Activated CD8-positive, alpha-beta memory T cell treated with anti-CD3 and anti-CD28 coated beads for 36 hours (primary cell): Measurements from ENCODE around the gene RBM17. TPM values are rescaled to one million over a fixed set of nuclear protein-coding genes. Genes with fewer than 3 reads are reported as not detected.
"Not testable (repeated sequence)": the region's sequence is repeated elsewhere in the genome, so short reads cannot be mapped to it uniquely, and the experiment has no call there.

Experiments
- CTCF ChIA-PET: fragments of 350-600 bp; sonication (Branson Sonifier 250); formaldehyde crosslinking; loops from one replicate; lab custom pipeline; 2021; ENCODE audit warnings: antibody characterized with exemption; lab: Charles Lee
- POLR2A ChIA-PET: fragments of 350-600 bp; sonication (Branson Sonifier 250); formaldehyde crosslinking; loops from one replicate; lab custom pipeline; 2021; ENCODE audit warnings: antibody characterized with exemption; lab: Charles Lee
- total RNA-seq, 2 experiments: library from RNA; stranded (reverse); gene quantifications; one replicate each; pipeline ENCODE4 v1.2.3, GENCODE V29; 2021

Gene RBM17
- total RNA-seq, 2 experiments from 2014 or later: 289 to 298 TPM

GRCh38 chr10:6089334-6090219, 743 bp downstream of the RBM17 start:
- CTCF ChIA-PET: interaction anchor here (0.5 to 1.6 kb wide), 11 partner anchors 11 to 311 kb away, joined by 3 to 4 read pairs (median 3); no protein-coding TSS in a partner anchor
- POLR2A ChIA-PET: interaction anchor here (0.6 to 1.6 kb wide), 5 partner anchors 17 to 52 kb away, joined by 3 to 8 read pairs (median 4); no protein-coding TSS in a partner anchor

GRCh38 chr10:6091630-6092029, 2.8 kb downstream of the RBM17 start:
- ChIA-PET CTCF (interaction anchor here (0.7 to 1.4 kb wide), 5 partner anchors 8 to 309 kb away, joined by 3 to 11 read pairs (median 4); partner anchors contain the start of gene IL2RA), POLR2A (interaction anchor here (0.6 kb wide), 1 partner anchor 26 kb away, joined by 4 read pairs; no protein-coding TSS in a partner anchor)

GRCh38 chr10:6092731-6093130, 3.9 kb downstream of the RBM17 start:
- POLR2A ChIA-PET: interaction anchor here (0.6 kb wide), 1 partner anchor 203 kb away, joined by 4 read pairs; no protein-coding TSS in a partner anchor

GRCh38 chr10:6095810-6096570, 7.2 kb downstream of the RBM17 start:
- ChIA-PET POLR2A (interaction anchor here (0.5 kb wide), 1 partner anchor 33 kb away, joined by 6 read pairs; no protein-coding TSS in a partner anchor), CTCF (interaction anchor here (0.7 to 1.4 kb wide), 2 partner anchors 12 to 74 kb away, joined by 3 to 5 read pairs; no protein-coding TSS in a partner anchor)

More at GRCh38 chr10:6092731-6093130, 3.9 kb downstream of the RBM17 start:
- CTCF ChIA-PET: interaction anchor here (0.7 to 1.4 kb wide), 4 partner anchors 9 to 202 kb away, joined by 3 to 4 read pairs (median 3); no protein-coding TSS in a partner anchor

DNA sequence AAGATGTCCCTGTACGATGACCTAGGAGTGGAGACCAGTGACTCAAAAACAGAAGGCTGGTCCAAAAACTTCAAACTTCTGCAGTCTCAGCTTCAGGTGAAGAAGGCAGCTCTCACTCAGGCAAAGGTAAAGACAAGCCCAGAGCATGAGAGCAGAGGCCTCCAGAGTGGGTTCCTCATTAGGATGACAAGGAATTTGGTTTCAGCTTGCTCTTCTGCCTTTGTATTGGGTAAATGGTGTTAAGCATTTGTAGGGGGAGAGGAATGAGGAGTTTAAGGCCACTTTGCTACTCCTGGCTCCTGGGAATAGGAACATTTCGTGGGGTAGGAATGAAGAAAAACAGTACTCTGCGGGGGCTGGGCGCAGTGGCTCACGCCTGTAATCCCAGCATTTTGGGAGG, 8.2 kb downstream of the RBM17 start:
- ChIA-PET POLR2A (no interaction called here), CTCF (interaction anchor here (1.0 to 1.4 kb wide), 2 partner anchors 11 to 55 kb away, joined by 3 to 5 read pairs; no protein-coding TSS in a partner anchor)

DNA sequence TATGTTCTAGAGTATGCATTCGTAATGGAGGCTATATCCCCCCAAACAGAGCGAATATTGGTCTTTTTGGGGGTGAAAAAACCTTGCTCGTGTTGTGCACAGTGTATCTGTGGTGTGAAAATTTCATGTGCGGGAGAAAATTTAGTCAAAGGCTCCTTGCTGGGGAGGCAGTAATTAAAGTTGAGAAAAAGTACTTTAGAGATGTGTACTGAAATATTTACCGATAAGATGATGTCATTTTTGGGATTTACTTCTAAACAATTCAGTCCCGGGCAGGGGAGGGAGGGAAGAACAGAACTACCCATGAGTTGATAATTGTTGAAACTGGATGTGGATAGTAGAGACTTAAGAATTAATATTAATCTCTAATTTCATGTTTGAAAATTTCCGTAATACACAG, 9.3 kb downstream of the RBM17 start:
- POLR2A ChIA-PET: no interaction called here
- CTCF ChIA-PET: interaction anchor here (0.7 to 1.2 kb wide), 3 partner anchors 54 to 120 kb away, joined by 3 read pairs; no protein-coding TSS in a partner anchor

DNA sequence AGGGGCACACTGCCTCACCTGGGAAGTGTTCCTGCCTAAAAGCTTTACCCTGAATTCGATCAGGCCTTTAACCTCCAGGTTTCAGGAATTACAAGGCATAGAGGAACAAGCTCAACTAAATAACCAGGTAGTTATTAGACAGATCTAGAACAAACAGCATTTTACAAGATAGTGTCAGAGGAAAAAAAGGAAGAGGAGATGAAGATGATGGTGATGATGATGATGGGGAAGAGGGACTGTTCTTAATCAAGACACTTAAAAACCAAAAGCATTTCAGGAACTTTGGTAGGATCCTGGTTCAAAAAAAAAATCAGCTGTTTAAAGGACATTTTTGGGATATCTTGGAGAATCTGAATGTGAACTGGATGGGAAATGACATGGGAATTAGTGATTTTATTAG, 11.5 kb downstream of the RBM17 start:
- ChIA-PET POLR2A (interaction anchor here (0.7 kb wide), 1 partner anchor 44 kb away, joined by 3 read pairs; no protein-coding TSS in a partner anchor), CTCF (interaction anchor here (1.0 kb wide), 1 partner anchor 10 kb away, joined by 3 read pairs; no protein-coding TSS in a partner anchor)

DNA sequence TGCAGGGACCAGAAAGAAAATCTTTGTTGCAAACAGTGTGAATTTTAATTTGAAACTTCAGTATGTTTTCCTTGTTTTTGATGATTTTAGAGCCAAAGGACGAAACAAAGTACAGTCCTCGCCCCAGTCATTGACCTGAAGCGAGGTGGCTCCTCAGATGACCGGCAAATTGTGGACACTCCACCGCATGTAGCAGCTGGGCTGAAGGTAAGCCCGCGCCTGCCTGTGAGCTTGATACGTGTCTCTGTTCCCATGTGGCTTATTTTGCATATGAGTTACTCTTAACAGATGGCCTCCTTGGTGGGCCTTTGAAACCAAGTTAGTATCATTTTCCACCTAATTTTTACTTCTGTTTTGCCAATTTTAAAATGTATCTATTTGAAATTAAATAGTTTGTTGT, 12.3 kb downstream of the RBM17 start:
- ChIA-PET CTCF (no interaction called here), POLR2A (no interaction called here)

DNA sequence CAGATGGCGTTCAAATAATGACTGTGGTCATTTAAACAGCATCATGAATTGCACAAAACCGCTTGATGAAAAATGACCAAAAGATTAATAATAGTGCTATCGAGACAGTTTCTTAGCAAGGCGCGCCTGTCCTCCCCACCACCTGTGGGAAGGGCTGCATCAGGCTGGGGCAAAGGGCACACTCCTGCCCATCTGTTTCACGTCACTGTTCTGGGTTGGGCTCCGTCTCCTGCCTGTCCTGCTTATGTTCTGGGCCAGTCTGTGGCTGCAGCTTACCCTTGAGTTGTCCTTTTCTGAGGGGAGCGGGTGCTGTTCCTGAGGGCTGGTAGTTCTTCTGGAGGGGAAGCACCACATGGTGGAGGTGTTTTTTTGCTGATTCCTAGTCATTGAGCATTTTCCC, 13.3 kb downstream of the RBM17 start:
- CTCF ChIA-PET: no interaction called here
- POLR2A ChIA-PET: no interaction called here

DNA sequence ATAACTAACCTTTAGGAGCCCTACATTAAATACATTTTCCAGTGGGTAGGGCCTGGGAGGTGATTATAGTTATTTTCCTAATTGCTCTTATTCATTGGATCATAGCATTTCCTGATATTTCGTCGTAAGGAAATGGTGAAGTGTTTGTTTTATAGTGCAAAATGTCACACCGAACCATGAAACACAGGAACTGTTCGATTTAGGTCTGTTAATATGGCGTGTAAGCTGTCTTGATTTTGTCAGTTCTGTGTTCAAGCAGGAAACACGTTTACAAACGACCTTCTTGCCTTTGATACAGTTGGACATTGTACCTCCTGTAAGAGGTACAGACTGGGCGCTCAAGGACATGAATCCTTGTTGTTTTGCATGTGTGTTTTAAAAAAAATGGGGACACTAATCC, 14.8 kb downstream of the RBM17 start:
- ChIA-PET CTCF (no interaction called here), POLR2A (no interaction called here)

DNA sequence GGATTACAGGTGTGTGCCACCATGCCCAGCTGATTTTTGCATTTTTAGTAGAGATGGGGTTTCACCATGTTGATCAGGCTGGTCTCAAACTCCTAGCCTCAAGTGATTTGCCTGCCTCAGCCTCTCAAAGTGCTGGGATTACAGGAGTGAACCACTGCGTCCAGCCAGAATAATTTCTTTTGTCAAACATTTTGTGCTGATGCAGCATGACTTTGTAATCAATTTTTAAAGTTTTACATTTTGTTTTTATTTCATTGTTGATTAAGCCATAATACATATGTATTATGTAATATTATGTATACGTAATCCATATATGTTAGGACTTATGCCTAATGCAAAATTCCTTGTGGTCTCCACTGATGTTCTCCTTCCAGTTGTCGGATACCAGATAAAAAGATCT, 18.8 kb downstream of the RBM17 start:
- CTCF ChIA-PET: interaction anchor here (1.1 to 1.3 kb wide), 2 partner anchors 11 to 251 kb away, joined by 3 to 5 read pairs; no protein-coding TSS in a partner anchor
- POLR2A ChIA-PET: not testable (repeated sequence)

GRCh38 chr10:6108072-6108471, 19.2 kb downstream of the RBM17 start:
- CTCF ChIA-PET: interaction anchor here (0.7 to 1.3 kb wide), 5 partner anchors 12 to 295 kb away, joined by 3 to 5 read pairs (median 3); partner anchors contain the start of gene PFKFB3

GRCh38 chr10:6108631-6109443, 20.0 kb downstream of the RBM17 start:
- ChIA-PET CTCF (interaction anchor here (0.7 to 1.4 kb wide), 6 partner anchors 13 to 294 kb away, joined by 3 to 5 read pairs (median 3); partner anchors contain the start of gene PFKFB3), POLR2A (no interaction called here)

More at GRCh38 chr10:6108072-6108471, 19.2 kb downstream of the RBM17 start:
- POLR2A ChIA-PET: no interaction called here

DNA sequence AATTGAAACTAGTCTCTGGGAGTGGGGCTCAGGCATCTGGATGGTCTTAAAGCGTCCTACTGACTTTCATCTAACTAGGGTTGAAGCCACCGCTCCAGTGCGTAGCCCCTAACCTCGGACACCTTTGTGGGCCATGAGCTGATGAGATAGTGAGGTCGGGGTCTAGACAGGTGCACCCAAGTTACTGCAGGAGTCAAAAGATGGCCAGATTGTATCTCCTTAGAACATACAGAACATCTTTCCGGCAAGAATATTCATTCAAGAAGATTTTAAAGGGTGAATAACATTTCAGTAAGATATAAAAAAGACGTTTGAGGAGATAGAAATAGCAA, 20.6 kb downstream of the RBM17 start:
- POLR2A ChIA-PET: no interaction called here
- CTCF ChIA-PET: interaction anchor here (1.4 kb wide), 1 partner anchor 27 kb away, joined by 3 read pairs; no protein-coding TSS in a partner anchor

DNA sequence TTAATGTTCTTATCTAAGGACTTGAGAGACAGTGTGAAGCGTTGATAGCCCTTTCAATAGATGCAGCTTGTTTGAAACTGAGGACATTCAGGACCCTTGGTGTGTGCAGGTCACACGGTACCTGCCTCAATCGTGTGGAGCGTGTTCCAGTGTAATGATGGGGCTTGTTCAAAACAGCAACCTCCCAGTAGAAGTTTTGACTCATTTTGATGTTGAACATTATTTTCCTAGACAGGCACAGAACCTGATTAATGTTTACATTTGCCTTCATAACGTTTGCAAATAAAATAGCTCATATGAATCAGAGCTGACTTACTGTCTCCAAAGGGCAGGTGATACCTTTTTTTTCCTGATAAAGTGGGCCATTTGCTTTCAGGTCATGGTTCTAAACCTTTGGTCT, 21.3 kb downstream of the RBM17 start:
- CTCF ChIA-PET: interaction anchor here (0.5 to 1.9 kb wide), 8 partner anchors 10 to 536 kb away, joined by 3 to 6 read pairs (median 3); no protein-coding TSS in a partner anchor
- POLR2A ChIA-PET: no interaction called here

DNA sequence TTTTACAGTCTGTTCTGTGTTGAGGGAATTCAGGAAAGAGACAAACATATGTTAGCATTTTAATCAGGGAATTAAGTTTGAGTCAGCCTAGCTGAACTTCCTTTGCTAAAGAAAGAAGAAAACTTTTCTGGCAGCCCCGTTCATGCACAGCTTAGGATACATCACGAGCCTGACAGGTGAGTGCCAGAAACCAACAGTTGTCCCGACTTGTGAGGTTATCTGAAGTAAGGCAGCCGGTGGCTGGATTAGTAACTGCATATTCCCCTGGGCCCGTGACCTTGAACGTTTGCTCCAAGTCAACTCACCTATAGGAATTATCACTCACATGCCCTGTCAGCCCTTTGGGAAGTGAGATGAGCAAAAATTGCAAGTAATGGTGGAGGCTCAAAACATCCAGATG, 24.1 kb downstream of the RBM17 start:
- ChIA-PET POLR2A (no interaction called here), CTCF (no interaction called here)

- ChIA-PET CTCF (no interaction called here), POLR2A (interaction anchor here (1.2 kb wide), 1 partner anchor 22 kb away, joined by 5 read pairs; no protein-coding TSS in a partner anchor)
Measured at GRCh38 chr10:6114299-6114698, 25.5 kb downstream of the RBM17 start.

DNA sequence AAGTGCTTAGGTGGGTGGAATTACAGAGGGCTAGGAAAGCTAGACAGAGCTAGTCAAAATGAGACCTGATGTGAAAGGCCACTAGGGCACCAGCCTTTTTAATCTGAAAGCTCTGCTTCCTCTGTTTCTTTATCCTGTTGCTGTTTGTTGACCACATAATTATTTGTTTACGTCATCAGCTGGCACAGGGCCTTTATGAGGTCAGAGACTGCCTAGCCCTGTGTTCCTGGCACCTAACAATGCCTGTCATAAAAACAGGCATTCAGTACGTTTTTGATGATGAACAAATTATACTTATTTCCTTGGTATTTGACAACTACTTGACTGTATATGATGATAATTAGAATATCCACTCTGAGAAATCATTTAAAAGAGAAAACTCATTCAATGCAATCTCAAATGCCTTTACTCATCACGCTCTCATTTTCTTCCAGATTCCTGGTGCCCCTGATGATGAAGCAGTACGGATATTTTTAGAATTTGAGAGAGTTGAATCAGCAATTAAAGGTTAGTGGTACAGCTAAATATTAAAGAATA, 26.0 kb downstream of the RBM17 start:
- CTCF ChIA-PET: no interaction called here
- POLR2A ChIA-PET: interaction anchor here (1.2 kb wide), 1 partner anchor 21 kb away, joined by 5 read pairs; no protein-coding TSS in a partner anchor
